CD4-positive, alpha-beta T cell (primary cell): ENCODE measurements around the gene VPS13D. TPM values are rescaled to one million over a fixed set of nuclear protein-coding genes. Genes with fewer than 3 reads are reported as not detected.

ENCODE experiments used
- ATAC-seq: fragments of 200-7000 bp; cut with Tn5 transposase; one replicate; pipeline ENCODE4 v1.10.0; 2022; ENCODE audit warnings: mild to moderate bottlenecking; ENCODE audit not compliant: poor library complexity
- CTCF ChIA-PET: fragments of 350-600 bp; sonication (Branson Sonifier 250); formaldehyde crosslinking; loops from one replicate; lab custom pipeline; 2021; ENCODE audit warnings: antibody characterized with exemption, inconsistent platforms; lab: Charles Lee
- POLR2A ChIA-PET: fragments of 350-600 bp; sonication (Branson Sonifier 250); formaldehyde crosslinking; loops from one replicate; lab custom pipeline; 2021; ENCODE audit warnings: antibody characterized with exemption, inconsistent platforms; lab: Charles Lee
- DNase-seq, 14 experiments: peaks; one replicate each; pipeline ENCODE4 v3.0.0-alpha.2; 2013 to 2020; ENCODE audit warnings: mixed read lengths in 2 of 14
- H3K27ac ChIP-seq, 2 donors: one replicate each; pipeline versions ENCODE4 v1.5.1 to v1.7.0; 2013; ENCODE audit warnings: low read length in 2 of 2, low read depth in 1 of 2, mild to moderate bottlenecking in 1 of 2
- H3K27me3 ChIP-seq, 2 experiments: 1 replicate in 1 of 2; 2 replicates in 1 of 2; pipeline versions ENCODE4 v1.6.1 to v1.7.0; 2013; ENCODE audit warnings: low read length in 2 of 2, control low read depth in 1 of 2, mild to moderate bottlenecking in 1 of 2, moderate library complexity in 1 of 2; ENCODE audit not compliant: insufficient read depth in 2 of 2, control insufficient read depth in 1 of 2
- H3K36me3 ChIP-seq: one replicate; pipeline ENCODE4 v1.6.1; 2013; ENCODE audit warnings: low read length, control low read depth; ENCODE audit not compliant: insufficient read depth
- H3K4me1 ChIP-seq: one replicate; pipeline ENCODE4 v1.6.1; 2013; ENCODE audit warnings: low read length, control low read depth; ENCODE audit not compliant: insufficient read depth
- H3K4me3 ChIP-seq: one replicate; pipeline ENCODE4 v1.5.1; 2013; ENCODE audit warnings: mild to moderate bottlenecking, low read length, moderate library complexity
- H3K9me3 ChIP-seq, 2 experiments: 1 replicate in 1 of 2; 2 replicates in 1 of 2; pipeline versions ENCODE4 v1.6.1 to v1.7.0; 2013; ENCODE audit warnings: low read length in 2 of 2, mild to moderate bottlenecking in 2 of 2, control low read depth in 1 of 2, moderate library complexity in 1 of 2; ENCODE audit not compliant: control insufficient read depth in 1 of 2, insufficient read depth in 1 of 2
- H3K27ac Mint-ChIP-seq: one replicate; pipeline ENCODE4 v1.8.0; 2020; ENCODE audit warnings: mixed read lengths
- H3K27me3 Mint-ChIP-seq: one replicate; pipeline ENCODE4 v1.8.0; 2021; ENCODE audit warnings: mixed read lengths
- H3K36me3 Mint-ChIP-seq: one replicate; pipeline ENCODE4 v1.8.0; 2021; ENCODE audit warnings: low read depth, mixed read lengths
- H3K4me1 Mint-ChIP-seq: one replicate; pipeline ENCODE4 v1.8.0; 2021; ENCODE audit warnings: low read depth, mixed read lengths
- H3K4me3 Mint-ChIP-seq: one replicate; pipeline ENCODE4 v1.8.0; 2020; ENCODE audit warnings: mild to moderate bottlenecking, mixed read lengths
- H3K9me3 Mint-ChIP-seq: one replicate; pipeline ENCODE4 v1.8.0; 2020; ENCODE audit warnings: mixed read lengths
- CTCF ChIP-seq: fragments of 200-600 bp; IDR thresholded peaks from one replicate; pipeline ENCODE4 v1.8.0; 2022; ENCODE audit warnings: antibody characterized with exemption, mild to moderate bottlenecking
- intact Hi-C, 2 experiments: fragments of 100-400 bp; cut with DNase I in 1 of 2; cut with micrococcal nuclease in 1 of 2; formaldehyde crosslinking; loops; one replicate each; pipeline versions ENCODE4 v1.15.1 to v1.9.0; 2023 to 2025; cut with DNase I, micrococcal nuclease
- total RNA-seq, 174 experiments: library from RNA in 2 of 174; stranded (reverse) in 2 of 174; gene quantifications; one replicate each; pipeline ENCODE4 v1.2.3 and lab custom pipeline; 2021 to 2026

VPS13D gene
- total RNA-seq, 2 experiments from 2014 or later = 63.0 to 67.3 TPM

GRCh38 chr1:12479311-12479710 lies 249.5 kb downstream of the VPS13D start:
- H3K4me3 ChIP-seq = no peak overlapping the region
- no peaks in the 10 kb centered on the region for H3K27me3 ChIP-seq
- H3K4me1 Mint-ChIP-seq = peaks cover 79% of the 10 kb centered on the region
- DNase-seq (no peak), ATAC-seq (no peak)
- POLR2A ChIA-PET = interaction anchor here (7.3 kb wide), 1 partner anchor 32 kb away, joined by 68 read pairs; no protein-coding TSS in a partner anchor
- no peak overlapping the region for H3K27ac ChIP-seq
- peak overlapping the region; percentile 32 for H3K4me3 Mint-ChIP-seq
- peaks cover 57% of the 10 kb centered on the region for H3K4me1 ChIP-seq
- intact Hi-C loops = loop anchor here in 1 of 2 experiments (2.0 to 10.0 kb wide), 2 partner anchors 45 to 135 kb away; partner anchors contain the start of gene DHRS3
- peaks cover 11% of the 10 kb centered on the region for H3K36me3 Mint-ChIP-seq
- peaks cover 4% of the 10 kb centered on the region for H3K36me3 ChIP-seq
- H3K9me3 ChIP-seq = no peaks in the 10 kb centered on the region
- peak overlapping the region; percentile 88 for H3K27ac Mint-ChIP-seq
- H3K9me3 Mint-ChIP-seq = no peaks in the 10 kb centered on the region
- TF ChIP-seq CTCF = no peak
- CTCF ChIA-PET = interaction anchor here (1.1 kb wide), 1 partner anchor 52 kb away, joined by 3 read pairs; no protein-coding TSS in a partner anchor
- no peaks in the 10 kb centered on the region for H3K27me3 Mint-ChIP-seq

GRCh38 chr1:12480041-12480440 lies 250.2 kb downstream of the VPS13D start:
- Histone ChIP-seq H3K27me3 (no peaks in the 10 kb centered on the region), H3K9me3 (no peaks in the 10 kb centered on the region), H3K4me1 (peaks cover 52% of the 10 kb centered on the region), H3K27ac (peak overlapping the region in 1 of 2 donors; percentile 56), H3K36me3 (peaks cover 6% of the 10 kb centered on the region), H3K4me3 (no peak overlapping the region)
- peaks cover 18% of the 10 kb centered on the region for H3K36me3 Mint-ChIP-seq
- intact Hi-C loops = no loop called here
- POLR2A ChIA-PET = interaction anchor here (0.7 to 7.3 kb wide), 5 partner anchors 8 to 139 kb away, joined by 3 to 68 read pairs (median 4); partner anchors contain the start of gene DHRS3
- CTCF ChIA-PET = interaction anchor here (1.0 to 1.1 kb wide), 2 partner anchors 52 to 140 kb away, joined by 3 read pairs; no protein-coding TSS in a partner anchor
- peaks cover 72% of the 10 kb centered on the region for H3K4me1 Mint-ChIP-seq
- no peaks in the 10 kb centered on the region for H3K9me3 Mint-ChIP-seq
- no peaks in the 10 kb centered on the region for H3K27me3 Mint-ChIP-seq
- H3K27ac Mint-ChIP-seq = peak overlapping the region; percentile 88
- no peak overlapping the region for H3K4me3 Mint-ChIP-seq
- TF ChIP-seq CTCF = no peak
- ATAC-seq = no peak
- DNase-seq = no peak

- H3K36me3 ChIP-seq = peaks cover 11% of the 10 kb centered on the region
- H3K9me3 ChIP-seq = no peaks in the 10 kb centered on the region
- ChIA-PET CTCF (interaction anchor here (1.0 to 1.1 kb wide), 2 partner anchors 53 to 139 kb away, joined by 3 read pairs; no protein-coding TSS in a partner anchor), POLR2A (interaction anchor here (0.7 to 7.3 kb wide), 5 partner anchors 9 to 138 kb away, joined by 3 to 68 read pairs (median 4); partner anchors contain the start of gene DHRS3)
- Mint-ChIP-seq H3K9me3 (no peaks in the 10 kb centered on the region), H3K4me3 (peak overlapping the region; percentile 31), H3K27ac (peak overlapping the region; percentile 88), H3K27me3 (no peaks in the 10 kb centered on the region), H3K36me3 (peaks cover 25% of the 10 kb centered on the region), H3K4me1 (peaks cover 64% of the 10 kb centered on the region)
- H3K27ac ChIP-seq = peak overlapping the region; percentile 8 to 56
- no peaks in the 10 kb centered on the region for H3K27me3 ChIP-seq
- no peak overlapping the region for H3K4me3 ChIP-seq
- DNase-seq = peak in 9 of 14 experiments; percentile 8 to 63 (median 35)
- peak; percentile 42 for ATAC-seq
- intact Hi-C loops = no loop called here
- H3K4me1 ChIP-seq = peaks cover 45% of the 10 kb centered on the region
- no peak for TF ChIP-seq CTCF
These were observed 251.0 kb downstream of the VPS13D start for GRCh38 chr1:12480748-12481362.
